Vagina (tissue), 2 donors: ENCODE results near the gene TRIM68. TPM values are rescaled to one million over a fixed set of nuclear protein-coding genes. Genes with fewer than 3 reads are reported as not detected.

Source experiments
- DNase-seq, 2 donors: peaks; one replicate each; pipeline ENCODE4 v3.0.0-alpha.2; 2017; ENCODE audit errors: extremely low spot score in 2 of 2
- H3K27ac ChIP-seq: fragments of 200-600 bp; sonication (generic); one replicate; pipeline ENCODE4 v1.5.1; 2019
- H3K27me3 ChIP-seq: fragments of 200-600 bp; sonication (generic); one replicate; pipeline ENCODE4 v1.5.1; 2019
- H3K36me3 ChIP-seq, 2 donors: fragments of 200-600 bp; sonication (generic); one replicate each; pipeline ENCODE4 v1.5.1; 2017 to 2019
- H3K4me1 ChIP-seq: fragments of 200-600 bp; sonication (generic); one replicate; pipeline ENCODE4 v1.5.1; 2019
- H3K4me3 ChIP-seq, 2 donors: fragments of 200-600 bp; sonication (generic); 1 replicate in 1 of 2; 2 replicates in 1 of 2; pipeline ENCODE4 v1.5.1; 2016 to 2019
- H3K9me3 ChIP-seq: fragments of 200-600 bp; sonication (generic); one replicate; pipeline ENCODE4 v1.5.1; 2019
- CTCF ChIP-seq, 3 experiments: fragments of 450-650 bp in 2 of 3; fragments of 200-600 bp in 1 of 3; sonication (generic) in 1 of 3; IDR thresholded peaks; one replicate each; pipeline ENCODE4 v1.5.1; 2017 to 2019; ENCODE audit warnings: antibody characterized with exemption in 3 of 3, mild to moderate bottlenecking in 2 of 3, moderate library complexity in 2 of 3
- POLR2A ChIP-seq, 2 donors: fragments of 450-650 bp; IDR thresholded peaks; one replicate each; pipeline ENCODE4 v1.6.1; 2017; ENCODE audit warnings: antibody characterized with exemption in 2 of 2, mild to moderate bottlenecking in 2 of 2, moderate library complexity in 2 of 2
- POLR2AphosphoS5 ChIP-seq, 2 donors: sonication (generic); formaldehyde crosslinking; IDR thresholded peaks; one replicate each; pipeline ENCODE4 v1.9.0; 2017; ENCODE audit warnings: antibody characterized with exemption in 2 of 2, mild to moderate bottlenecking in 2 of 2, low read depth in 1 of 2; ENCODE audit not compliant: insufficient read depth in 1 of 2
- intact Hi-C: fragments of 100-400 bp; cut with DNase I; formaldehyde crosslinking; loops from one replicate; pipeline ENCODE4 v1.15.1; 2023
- total RNA-seq: library from RNA; depleted of rRNA; stranded (reverse); fragments of >200 nt; gene quantifications from one replicate; pipeline ENCODE4 v1.2.3, GENCODE V29; 2016

Gene TRIM68
- total RNA-seq, 1 donor from 2014 or later = 9.6 TPM

- Histone ChIP-seq H3K4me3 (no peak overlapping the region), H3K9me3 (no peaks in the 10 kb centered on the region), H3K27ac (no peak overlapping the region), H3K27me3 (no peaks in the 10 kb centered on the region), H3K4me1 (no peaks in the 10 kb centered on the region), H3K36me3 (no peaks in the 10 kb centered on the region)
- no peak for DNase-seq
- TF ChIP-seq POLR2A (IDR thresholded peaks at IDR 0.05) (no peak), CTCF (IDR thresholded peaks at IDR 0.05) (no peak), POLR2AphosphoS5 (IDR thresholded peaks at IDR 0.05; ENCODE audit: insufficient read depth in 1 of 2, low read depth in 1 of 2) (no peak)
- intact Hi-C loops = no loop called here
These were observed 31.2 kb downstream of the TRIM68 start for GRCh38 chr11:4576880-4577279.

- Histone ChIP-seq H3K4me1 (no peaks in the 10 kb centered on the region), H3K4me3 (no peak overlapping the region), H3K36me3 (no peaks in the 10 kb centered on the region), H3K27ac (no peak overlapping the region), H3K9me3 (no peaks in the 10 kb centered on the region), H3K27me3 (no peaks in the 10 kb centered on the region)
- intact Hi-C loops = no loop called here
- TF ChIP-seq POLR2AphosphoS5 (IDR thresholded peaks at IDR 0.05; ENCODE audit: insufficient read depth in 1 of 2, low read depth in 1 of 2) (no peak), POLR2A (IDR thresholded peaks at IDR 0.05) (no peak), CTCF (IDR thresholded peaks at IDR 0.05) (no peak)
- DNase-seq = no peak
These were observed 39.0 kb downstream of the TRIM68 start for GRCh38 chr11:4569075-4569474.

GRCh38 chr11:4565371-4565770 lies 42.7 kb downstream of the TRIM68 start:
- H3K27ac ChIP-seq = no peak overlapping the region
- H3K9me3 ChIP-seq = no peaks in the 10 kb centered on the region
- no peak for DNase-seq
- intact Hi-C loops = no loop called here
- no peaks in the 10 kb centered on the region for H3K4me1 ChIP-seq
- TF ChIP-seq CTCF (IDR thresholded peaks at IDR 0.05) (no peak), POLR2AphosphoS5 (IDR thresholded peaks at IDR 0.05; ENCODE audit: insufficient read depth in 1 of 2, low read depth in 1 of 2) (no peak), POLR2A (IDR thresholded peaks at IDR 0.05) (no peak)
- no peaks in the 10 kb centered on the region for H3K27me3 ChIP-seq
- H3K4me3 ChIP-seq = no peak overlapping the region
- H3K36me3 ChIP-seq = no peaks in the 10 kb centered on the region

GRCh38 chr11:4560467-4560866 lies 47.6 kb downstream of the TRIM68 start:
- intact Hi-C loops = no loop called here
- no peak overlapping the region for H3K4me3 ChIP-seq
- no peaks in the 10 kb centered on the region for H3K4me1 ChIP-seq
- H3K9me3 ChIP-seq = no peaks in the 10 kb centered on the region
- H3K36me3 ChIP-seq = no peaks in the 10 kb centered on the region
- no peak overlapping the region for H3K27ac ChIP-seq
- DNase-seq = no peak
- no peak for TF ChIP-seq POLR2A (IDR thresholded peaks at IDR 0.05)
- no peak for TF ChIP-seq POLR2AphosphoS5 (IDR thresholded peaks at IDR 0.05; ENCODE audit: insufficient read depth in 1 of 2, low read depth in 1 of 2)
- no peak for TF ChIP-seq CTCF (IDR thresholded peaks at IDR 0.05)
- H3K27me3 ChIP-seq = no peaks in the 10 kb centered on the region

GRCh38 chr11:4559527-4560440 lies 48.2 kb downstream of the TRIM68 start:
- no peak overlapping the region for H3K4me3 ChIP-seq
- intact Hi-C loops = no loop called here
- no peaks in the 10 kb centered on the region for H3K27me3 ChIP-seq
- DNase-seq = no peak
- no peak overlapping the region for H3K27ac ChIP-seq
- TF ChIP-seq POLR2AphosphoS5 (IDR thresholded peaks at IDR 0.05; ENCODE audit: insufficient read depth in 1 of 2, low read depth in 1 of 2) (no peak), POLR2A (IDR thresholded peaks at IDR 0.05) (no peak)
- H3K36me3 ChIP-seq = no peaks in the 10 kb centered on the region
- no peaks in the 10 kb centered on the region for H3K9me3 ChIP-seq
- H3K4me1 ChIP-seq = no peaks in the 10 kb centered on the region
